ENCODE results near the gene CYRIA. TPM values are rescaled to one million over a fixed set of nuclear protein-coding genes. Genes with fewer than 3 reads are reported as not detected.

Gene CYRIA
- total RNA-seq, 4 donors from 2014 or later: 0.53 to 11.6 (median 4.6) TPM

GRCh38 chr2:16649353-16650286, 16.0 kb downstream of the CYRIA start:
- Histone ChIP-seq H3K36me3 (no peaks in the 10 kb centered on the region), H3K4me3 (no peak overlapping the region), H3K4me1 (peaks cover 0 to 25% (median 18%) of the 10 kb centered on the region in 4 donors), H3K27me3 (no peaks in the 10 kb centered on the region), H3K27ac (peak overlapping the region in 1 of 4 donors; percentile 60), H3K9me3 (no peaks in the 10 kb centered on the region)
- TF ChIP-seq POLR2A (IDR thresholded peaks at IDR 0.05): no peak
- no peak for TF ChIP-seq CTCF (IDR thresholded peaks at IDR 0.05)
- DNase-seq: no peak

GRCh38 chr2:16647992-16648617, 17.5 kb downstream of the CYRIA start:
- DNase-seq: no peak
- H3K4me1 ChIP-seq: peaks cover 0 to 17% (median 7%) of the 10 kb centered on the region in 4 donors
- no peak overlapping the region for H3K4me3 ChIP-seq
- no peaks in the 10 kb centered on the region for H3K27me3 ChIP-seq
- H3K27ac ChIP-seq: no peak overlapping the region
- no peaks in the 10 kb centered on the region for H3K36me3 ChIP-seq
- no peaks in the 10 kb centered on the region for H3K9me3 ChIP-seq
- TF ChIP-seq POLR2A (IDR thresholded peaks at IDR 0.05): no peak
- no peak for TF ChIP-seq CTCF (IDR thresholded peaks at IDR 0.05)

- no peaks in the 10 kb centered on the region for H3K9me3 ChIP-seq
- no peak overlapping the region for H3K27ac ChIP-seq
- no peak for DNase-seq
- no peaks in the 10 kb centered on the region for H3K27me3 ChIP-seq
- H3K36me3 ChIP-seq: no peaks in the 10 kb centered on the region
- peaks cover 0 to 1% (median under 1%) of the 10 kb centered on the region in 4 donors for H3K4me1 ChIP-seq
- TF ChIP-seq POLR2A (IDR thresholded peaks at IDR 0.05) (no peak), CTCF (IDR thresholded peaks at IDR 0.05) (no peak)
- H3K4me3 ChIP-seq: no peak overlapping the region
These were observed 19.7 kb downstream of the CYRIA start for GRCh38 chr2:16645775-16646559.

- no peak for DNase-seq
- Histone ChIP-seq H3K4me3 (no peak overlapping the region), H3K27ac (no peak overlapping the region), H3K9me3 (no peaks in the 10 kb centered on the region), H3K4me1 (no peaks in the 10 kb centered on the region), H3K27me3 (no peaks in the 10 kb centered on the region), H3K36me3 (no peaks in the 10 kb centered on the region)
- TF ChIP-seq CTCF (IDR thresholded peaks at IDR 0.05) (no peak), POLR2A (IDR thresholded peaks at IDR 0.05) (no peak)
These were observed 20.5 kb downstream of the CYRIA start for GRCh38 chr2:16645088-16645487.

- H3K9me3 ChIP-seq: no peaks in the 10 kb centered on the region
- DNase-seq: no peak
- TF ChIP-seq CTCF (IDR thresholded peaks at IDR 0.05) (no peak), POLR2A (IDR thresholded peaks at IDR 0.05) (no peak)
- H3K4me1 ChIP-seq: peaks cover 0 to 6% (median 0%) of the 10 kb centered on the region in 4 donors
- no peaks in the 10 kb centered on the region for H3K27me3 ChIP-seq
- no peaks in the 10 kb centered on the region for H3K36me3 ChIP-seq
- no peak overlapping the region for H3K27ac ChIP-seq
- no peak overlapping the region for H3K4me3 ChIP-seq
These were observed 21.3 kb downstream of the CYRIA start for GRCh38 chr2:16644221-16644925.

All from Peyer's patch (tissue), 4 donors.